Ishikawa (cell line): ENCODE data around the gene MGAT4C.

Experiments
- CEBPB ChIP-seq: IDR thresholded peaks from 2 replicates; pipeline ENCODE4 v1.6.1; 2012
- CREB1 ChIP-seq: IDR thresholded peaks from 2 replicates; pipeline ENCODE4 v1.6.1; 2012; ENCODE audit warnings: low read depth
- EP300 ChIP-seq: IDR thresholded peaks from 2 replicates; pipeline ENCODE4 v1.6.1; 2012; ENCODE audit warnings: borderline replicate concordance
- NFIC ChIP-seq: IDR thresholded peaks from 2 replicates; pipeline ENCODE4 v1.6.1; 2012
- RAD21 ChIP-seq: IDR thresholded peaks from 2 replicates; pipeline ENCODE4 v1.6.1; 2012; ENCODE audit warnings: low read depth
- REST ChIP-seq: IDR thresholded peaks from 2 replicates; pipeline ENCODE4 v1.6.1; 2012; ENCODE audit warnings: low read depth, mild to moderate bottlenecking
- TCF12 ChIP-seq: IDR thresholded peaks from 2 replicates; pipeline ENCODE4 v1.6.1; 2012; ENCODE audit warnings: low read depth
- TEAD4 ChIP-seq: IDR thresholded peaks from 2 replicates; pipeline ENCODE4 v1.6.1; 2012
- USF1 ChIP-seq: IDR thresholded peaks from 2 replicates; pipeline ENCODE4 v1.6.1; 2012

- TF ChIP-seq REST = no peak
- no peak for TF ChIP-seq USF1
- no peak for TF ChIP-seq NFIC
- no peak for TF ChIP-seq CREB1
- peak; percentile 50 for TF ChIP-seq RAD21
- TF ChIP-seq TEAD4 = no peak
- TF ChIP-seq EP300 = no peak
- no peak for TF ChIP-seq CEBPB
- no peak for TF ChIP-seq TCF12
Observed at GRCh38 chr12:85920324-85920947, 335.8 kb downstream of the MGAT4C start.
